Activated CD8-positive, alpha-beta memory T cell treated with anti-CD3 and anti-CD28 coated beads for 24 hours (primary cell): Measurements from ENCODE around the gene CBX6.

ENCODE experiments used
- DNase-seq: peaks from one replicate; pipeline ENCODE4 v3.0.0-alpha.2; 2020

The CBX6 gene

DNA sequence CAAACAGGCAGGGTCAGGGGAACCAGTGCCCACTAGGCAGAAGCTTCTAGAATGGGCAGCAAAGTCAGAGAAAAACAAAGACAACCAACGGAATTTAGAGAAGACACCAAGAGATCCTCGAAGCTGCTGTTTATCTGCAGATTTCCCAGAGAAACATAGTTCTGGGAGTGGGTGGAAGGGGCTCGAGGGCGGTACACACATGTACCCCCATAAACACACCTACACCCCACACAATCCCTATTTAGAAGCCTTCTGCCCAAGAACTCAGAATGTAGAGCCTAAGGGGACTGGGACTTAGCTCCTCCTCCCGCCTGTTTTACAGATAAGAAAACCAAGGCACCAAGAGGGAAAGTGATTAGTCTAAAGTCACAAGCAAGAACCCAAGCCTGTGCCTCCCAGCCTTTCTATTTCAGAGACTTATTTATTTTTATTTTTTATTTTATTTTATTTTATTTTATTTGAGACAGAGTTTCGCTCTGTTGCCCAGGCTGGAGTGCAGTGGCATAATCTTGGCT lies 34.5 kb downstream of the CBX6 start:
- DNase-seq, result no peak

- no peak for DNase-seq
These were observed 36.1 kb downstream of the CBX6 start for GRCh38 chr22:38835888-38836301.

GRCh38 chr22:38834991-38835390 lies 37.0 kb downstream of the CBX6 start:
- DNase-seq, result no peak

DNA sequence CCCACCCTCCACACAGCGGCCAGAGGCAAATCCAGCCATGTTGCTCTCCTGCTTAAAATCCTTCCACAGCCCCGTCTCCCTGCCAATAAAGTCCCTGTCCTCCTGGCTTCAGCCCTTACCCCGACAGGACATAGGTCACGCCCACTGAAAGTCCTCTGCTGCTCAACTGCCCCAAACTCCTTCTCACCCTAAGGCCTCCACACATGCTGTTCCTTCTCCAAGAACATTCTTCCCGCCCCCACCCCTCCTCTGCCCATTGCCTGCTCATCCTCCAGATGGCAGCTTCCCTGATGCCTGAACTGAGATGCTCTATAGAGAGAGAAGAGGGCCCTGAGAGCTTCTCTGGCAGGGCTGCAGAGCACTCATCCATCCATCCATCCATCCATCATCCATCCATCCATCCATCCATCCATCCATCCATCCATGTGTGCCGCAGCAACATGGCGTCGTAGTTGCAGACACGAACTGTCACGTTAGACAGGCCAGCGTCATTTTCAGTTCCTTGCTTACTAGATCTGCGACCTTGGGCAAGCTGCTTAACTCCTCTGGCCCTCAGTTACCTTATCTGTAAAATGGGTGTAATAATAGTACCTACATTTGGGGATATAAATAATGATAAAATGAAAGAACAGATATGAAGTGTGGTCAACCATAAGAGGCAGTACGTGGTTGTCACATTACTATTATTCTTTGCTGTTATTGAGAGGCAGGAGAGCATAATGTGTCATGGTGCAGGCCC lies 37.6 kb downstream of the CBX6 start:
- DNase-seq, result no peak

DNA sequence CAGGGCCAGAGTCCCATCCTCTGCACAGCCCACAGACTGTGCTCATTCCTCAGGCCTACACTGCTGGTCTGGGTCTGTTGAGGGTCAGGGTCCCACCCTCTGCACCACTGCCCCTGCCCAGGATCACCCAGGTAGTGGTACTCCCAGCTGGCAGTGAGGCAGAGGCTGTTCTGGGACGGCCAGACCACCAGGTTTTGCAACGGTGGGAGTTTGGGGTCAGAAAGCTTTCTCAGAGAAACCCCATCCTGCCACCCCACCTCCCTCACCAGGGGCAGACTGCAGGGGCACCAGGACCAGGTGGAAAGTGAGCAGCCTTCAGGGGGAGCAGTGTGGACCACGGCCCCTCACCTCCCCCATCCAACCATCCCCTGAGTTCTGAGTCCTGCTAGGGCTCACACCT lies 39.0 kb downstream of the CBX6 start:
- no peak for DNase-seq

GRCh38 chr22:38832005-38832978 lies 39.7 kb downstream of the CBX6 start:
- DNase-seq, result no peak

DNA sequence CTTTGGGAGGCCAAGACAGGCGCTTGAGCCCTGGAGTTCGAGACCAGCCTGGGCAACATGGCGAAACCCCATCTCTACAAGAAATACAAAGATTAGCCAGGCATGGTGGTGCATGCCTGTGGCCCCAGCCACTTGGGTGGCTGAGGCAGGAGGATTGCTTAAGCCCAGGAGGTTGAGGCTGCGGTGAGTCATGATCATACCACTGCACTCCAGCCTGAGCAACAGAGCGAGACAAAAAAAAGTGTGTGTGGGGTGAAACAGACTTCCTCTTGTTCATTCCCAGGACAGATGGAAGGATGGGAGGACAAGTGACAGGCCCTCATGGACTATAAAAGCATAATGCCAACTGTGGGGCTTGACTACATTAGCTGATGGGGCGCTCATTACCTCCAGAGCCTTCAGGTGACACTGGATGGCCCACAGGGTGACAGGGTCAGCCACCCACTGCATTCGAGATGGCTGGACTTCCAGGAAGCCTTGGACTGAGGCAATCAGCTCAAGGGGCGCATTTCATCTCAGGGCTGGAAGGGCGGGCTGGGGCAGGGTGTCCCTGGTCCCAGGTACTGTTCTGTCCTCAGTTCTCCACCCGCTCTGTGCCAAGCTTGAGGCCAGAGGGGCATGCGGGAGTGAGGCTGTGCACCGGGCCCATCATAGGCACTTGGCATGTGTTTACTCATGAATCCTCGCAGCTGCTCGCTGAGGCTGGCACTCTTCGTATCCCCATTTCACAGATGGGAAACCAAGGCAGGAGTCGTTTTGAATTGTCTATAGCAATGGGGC lies 40.7 kb downstream of the CBX6 start:
- DNase-seq, result no peak

GRCh38 chr22:38830845-38831108 lies 41.2 kb downstream of the CBX6 start:
- no peak for DNase-seq

GRCh38 chr22:38830026-38830844 lies 41.8 kb downstream of the CBX6 start:
- DNase-seq, result no peak

- DNase-seq, result no peak
These were observed 42.5 kb downstream of the CBX6 start for GRCh38 chr22:38829485-38829884.

DNA sequence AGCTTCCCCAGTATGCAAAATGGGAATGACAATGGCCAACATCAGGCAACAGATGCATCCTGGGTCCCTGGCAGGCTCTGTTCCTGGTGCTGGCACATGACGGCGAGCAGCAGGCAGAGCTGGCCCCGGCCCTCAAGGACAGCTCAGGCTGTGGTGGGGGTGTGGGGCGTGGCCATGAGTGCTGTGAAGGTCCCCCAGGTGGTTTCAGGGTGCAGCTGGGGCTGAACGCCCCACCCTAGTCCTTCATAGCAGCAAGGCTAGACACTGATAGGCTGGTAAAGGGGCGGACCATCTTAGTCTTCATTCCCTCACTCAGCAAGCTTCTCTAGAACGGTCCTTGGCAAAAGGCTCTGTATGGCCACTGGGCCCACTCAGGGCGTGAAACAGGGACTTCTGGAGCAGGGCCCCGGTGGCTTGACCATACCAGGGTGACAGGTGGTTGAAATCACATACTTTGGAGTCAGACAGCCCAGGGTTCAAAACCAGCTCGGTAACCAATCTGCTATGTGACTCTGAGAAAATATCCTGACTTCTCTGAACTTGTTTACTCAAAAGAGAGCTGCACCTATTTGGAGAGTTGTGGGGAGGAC lies 43.3 kb downstream of the CBX6 start:
- DNase-seq, result no peak

DNA sequence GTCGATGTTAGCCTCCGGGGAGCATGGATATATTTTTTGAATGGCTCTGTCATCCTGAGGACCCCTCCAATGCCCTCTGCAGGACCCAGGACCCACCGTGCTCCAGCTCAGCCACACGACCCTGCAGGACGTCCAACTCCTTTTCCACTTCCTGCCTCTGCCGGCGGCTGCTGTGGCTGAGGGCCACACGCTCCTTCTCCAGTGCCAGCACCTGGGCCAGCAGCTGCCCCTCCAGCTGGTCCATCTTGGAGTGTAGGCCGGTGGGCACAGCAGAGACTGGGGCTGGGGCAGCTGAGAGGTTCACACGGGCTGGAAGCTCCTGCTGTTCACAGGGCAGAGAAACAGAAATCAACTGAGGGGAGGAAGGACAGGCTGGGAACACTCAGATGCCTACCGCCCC lies 43.8 kb downstream of the CBX6 start:
- no peak for DNase-seq

DNA sequence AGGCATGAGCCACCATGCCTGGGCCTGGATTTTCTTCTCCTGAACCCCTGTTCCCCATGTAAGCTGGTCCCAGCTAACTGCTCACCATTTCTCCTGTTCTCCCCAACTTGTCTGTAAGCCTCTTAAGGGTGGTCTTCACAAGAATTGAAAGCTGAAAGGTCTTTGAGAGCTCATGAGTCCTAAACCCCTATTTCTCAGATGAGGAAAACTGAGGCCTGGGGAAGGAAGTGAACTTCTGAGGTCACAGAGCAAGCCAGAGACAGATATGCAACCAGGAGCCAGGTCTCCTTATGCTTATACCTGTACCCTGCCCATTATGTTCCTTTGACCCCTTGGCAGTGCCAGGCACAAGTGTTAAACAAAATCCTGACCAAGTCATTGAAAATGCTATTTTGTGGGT lies 44.5 kb downstream of the CBX6 start:
- DNase-seq, result no peak

DNA sequence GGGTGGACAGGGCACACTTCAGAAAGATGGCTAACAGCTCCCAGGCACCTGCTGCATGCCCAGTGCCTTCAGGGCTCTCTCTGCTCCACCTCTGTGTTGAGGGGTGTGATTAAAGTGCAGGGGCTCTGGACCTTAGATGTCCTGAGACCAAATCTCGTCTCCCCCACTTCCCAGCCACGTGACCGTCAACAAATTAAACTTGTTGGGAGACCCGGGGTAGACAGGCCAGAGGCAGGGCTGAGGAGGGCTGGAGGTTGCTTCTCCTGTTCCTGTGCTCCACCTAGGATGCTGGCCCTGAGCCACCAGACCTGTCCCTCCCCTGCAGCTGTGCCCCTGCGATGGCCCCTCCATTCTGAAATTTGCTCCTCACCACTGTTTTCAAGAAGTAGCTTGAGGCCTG lies 45.2 kb downstream of the CBX6 start:
- DNase-seq, result no peak

GRCh38 chr22:38826386-38826785 lies 45.6 kb downstream of the CBX6 start:
- DNase-seq, result no peak

- DNase-seq, result peak; percentile 63
These were observed 47.4 kb downstream of the CBX6 start for GRCh38 chr22:38824585-38824984.

DNA sequence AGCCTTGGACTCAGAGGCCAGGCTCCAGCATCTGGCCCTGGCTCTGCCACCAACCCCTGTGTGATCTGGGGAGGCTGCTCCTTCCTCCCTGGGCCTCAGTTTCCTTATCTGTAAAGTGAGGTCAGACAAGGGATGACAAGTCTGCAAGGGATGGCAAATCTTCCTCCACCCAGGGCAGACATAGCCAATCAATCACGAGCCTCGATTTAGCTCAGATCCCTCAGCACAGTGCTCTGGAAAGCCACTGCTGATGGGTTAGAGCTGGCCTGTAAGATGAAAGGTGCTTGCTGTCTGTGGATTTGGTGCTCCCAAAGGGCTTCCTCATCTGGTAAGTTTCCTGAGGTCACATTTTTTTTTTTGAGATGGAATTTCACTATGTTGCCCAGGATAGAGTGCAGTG lies 48.4 kb downstream of the CBX6 start:
- no peak for DNase-seq

- no peak for DNase-seq
These were observed 48.9 kb downstream of the CBX6 start for GRCh38 chr22:38823076-38823475.

GRCh38 chr22:38820020-38820419 lies 52.0 kb downstream of the CBX6 start:
- DNase-seq, result no peak

GRCh38 chr22:38819387-38819940 lies 52.6 kb downstream of the CBX6 start:
- DNase-seq, result no peak

DNA sequence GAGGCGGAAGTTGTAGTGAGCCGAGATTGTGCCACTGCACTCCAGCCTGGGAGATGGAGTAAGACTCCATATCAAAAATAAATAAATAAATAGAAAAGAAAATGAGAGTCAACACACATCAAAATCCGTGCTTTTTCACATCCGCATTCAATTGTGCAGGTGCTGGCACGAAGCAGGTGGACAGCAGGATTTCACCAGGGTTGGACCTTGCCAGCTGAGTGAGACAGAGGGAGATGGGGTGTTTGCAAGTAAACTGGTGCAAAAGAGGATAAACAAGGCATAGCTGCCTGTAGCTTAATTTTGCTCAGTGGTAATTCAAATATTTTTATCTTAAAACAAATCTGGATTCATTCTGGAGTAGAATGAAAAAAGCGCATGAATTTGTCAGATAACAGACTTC lies 54.8 kb downstream of the CBX6 start:
- no peak for DNase-seq

DNA sequence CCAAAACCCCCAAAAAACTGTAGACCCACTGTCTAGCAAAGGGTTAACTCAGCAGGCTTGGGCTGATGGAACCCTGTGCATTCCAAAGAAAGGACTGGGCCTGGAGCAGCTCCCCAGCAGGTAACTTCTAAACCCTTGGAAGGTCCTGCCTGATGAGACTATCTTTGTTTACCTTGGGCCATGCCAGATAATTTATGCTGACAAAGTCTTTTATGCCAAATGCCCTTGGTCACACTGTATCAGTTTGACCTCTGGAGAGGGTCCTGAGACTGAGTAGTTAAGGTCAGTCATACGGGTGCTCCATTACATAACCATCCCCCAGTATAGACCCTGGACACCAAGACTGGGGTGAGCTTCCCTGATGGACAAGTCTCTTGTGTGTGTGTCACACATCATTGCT lies 56.2 kb downstream of the CBX6 start:
- no peak for DNase-seq
